Stimulated activated CD8-positive, alpha-beta memory T cell treated with anti-CD3 and anti-CD28 coated beads, Interleukin-7, amount 100 ng/mL, for 48 hours (primary cell): ENCODE measurements around the gene ANXA2R.
A peak's percentile ranks its signal among the peaks of the same experiment; 100 is the strongest.
"Not testable (repeated sequence)": the region's sequence is repeated elsewhere in the genome, so short reads cannot be mapped to it uniquely, and the experiment has no call there.

Experiments used
- DNase-seq, 2 donors: peaks; one replicate each; pipeline ENCODE4 v3.0.0-alpha.2; 2020; ENCODE audit warnings: low read depth in 1 of 2; ENCODE audit errors: extremely low read depth in 1 of 2

The ANXA2R gene

GRCh38 chr5:43040287-43041098 lies at the start of gene ANXA2R:
ANXA2R (minus strand) TSS chr5:43040319; CDS start chr5:43040046, 273 bp downstream.
- DNase-seq, result peak; percentile 82 to 90

- DNase-seq, result not testable (repeated sequence)
These were observed 46.2 kb upstream of the ANXA2R start for GRCh38 chr5:43086118-43086908.

- no peak for DNase-seq
These were observed 45.3 kb upstream of the ANXA2R start for GRCh38 chr5:43085453-43085852.

GRCh38 chr5:43084468-43084867 lies 44.3 kb upstream of the ANXA2R start:
- not testable (repeated sequence) for DNase-seq

- not testable (repeated sequence) for DNase-seq
These were observed 41.2 kb upstream of the ANXA2R start for GRCh38 chr5:43081345-43081744.

GRCh38 chr5:43078956-43079355 lies 38.8 kb upstream of the ANXA2R start:
- DNase-seq, result no peak

- DNase-seq, result not testable (repeated sequence)
These were observed 37.5 kb upstream of the ANXA2R start for GRCh38 chr5:43077446-43078191.

- DNase-seq, result no peak
These were observed 35.5 kb upstream of the ANXA2R start for GRCh38 chr5:43075319-43076293.

GRCh38 chr5:43074987-43075318 lies 34.8 kb upstream of the ANXA2R start:
- no peak for DNase-seq

- no peak for DNase-seq
These were observed 33.8 kb upstream of the ANXA2R start for GRCh38 chr5:43073597-43074546.

GRCh38 chr5:43069401-43069720 lies 29.2 kb upstream of the ANXA2R start:
- not testable (repeated sequence) for DNase-seq

- no peak for DNase-seq
These were observed 27.9 kb upstream of the ANXA2R start for GRCh38 chr5:43068037-43068436.

- DNase-seq, result peak; percentile 68 to 80
These were observed 27.0 kb upstream of the ANXA2R start for GRCh38 chr5:43066799-43067741.

GRCh38 chr5:43065948-43066798 lies 26.1 kb upstream of the ANXA2R start:
- DNase-seq, result peak; percentile 32 to 44

- DNase-seq, result no peak
These were observed 25.3 kb upstream of the ANXA2R start for GRCh38 chr5:43065387-43065947.

GRCh38 chr5:43063721-43064171 lies 23.6 kb upstream of the ANXA2R start:
- DNase-seq, result no peak
